IPS DF 4.7 (cell line): ENCODE measurements around the gene ISG20.

ENCODE experiments used
- DNase-seq: peaks from one replicate; pipeline ENCODE4 v3.0.0-alpha.2; 2013; ENCODE audit warnings: low spot score; ENCODE audit errors: extremely low read depth

ISG20 gene

GRCh38 chr15:88653200-88654064, 14.6 kb downstream of the ISG20 start:
- DNase-seq: no peak

GRCh38 chr15:88654430-88655102, 15.8 kb downstream of the ISG20 start:
- DNase-seq: no peak

- no peak for DNase-seq
Measured at GRCh38 chr15:88655103-88655553, 16.3 kb downstream of the ISG20 start.

GRCh38 chr15:88655800-88656488, 17.1 kb downstream of the ISG20 start:
- no peak for DNase-seq

GRCh38 chr15:88656760-88657221, 18.0 kb downstream of the ISG20 start:
- DNase-seq: no peak

GRCh38 chr15:88657326-88658069, 18.7 kb downstream of the ISG20 start:
- DNase-seq: no peak

- no peak for DNase-seq
Measured at GRCh38 chr15:88658070-88658965, 19.5 kb downstream of the ISG20 start.

- DNase-seq: no peak
Measured at GRCh38 chr15:88658972-88659931, 20.4 kb downstream of the ISG20 start.

- no peak for DNase-seq
Measured at GRCh38 chr15:88661041-88661700, 22.4 kb downstream of the ISG20 start.

- DNase-seq: no peak
Measured at GRCh38 chr15:88661761-88662556, 23.1 kb downstream of the ISG20 start.

GRCh38 chr15:88663141-88663621, 24.4 kb downstream of the ISG20 start:
- no peak for DNase-seq

- no peak for DNase-seq
Measured at GRCh38 chr15:88664151-88664778, 25.4 kb downstream of the ISG20 start.

GRCh38 chr15:88674661-88675060, 35.8 kb downstream of the ISG20 start:
- no peak for DNase-seq

GRCh38 chr15:88678755-88679154, 39.9 kb downstream of the ISG20 start:
- no peak for DNase-seq

GRCh38 chr15:88680241-88681001, 41.6 kb downstream of the ISG20 start:
- no peak for DNase-seq

- no peak for DNase-seq
Measured at GRCh38 chr15:88681610-88682221, 42.9 kb downstream of the ISG20 start.
